ENCODE data around the gene IKZF1.

IKZF1 gene

DNA sequence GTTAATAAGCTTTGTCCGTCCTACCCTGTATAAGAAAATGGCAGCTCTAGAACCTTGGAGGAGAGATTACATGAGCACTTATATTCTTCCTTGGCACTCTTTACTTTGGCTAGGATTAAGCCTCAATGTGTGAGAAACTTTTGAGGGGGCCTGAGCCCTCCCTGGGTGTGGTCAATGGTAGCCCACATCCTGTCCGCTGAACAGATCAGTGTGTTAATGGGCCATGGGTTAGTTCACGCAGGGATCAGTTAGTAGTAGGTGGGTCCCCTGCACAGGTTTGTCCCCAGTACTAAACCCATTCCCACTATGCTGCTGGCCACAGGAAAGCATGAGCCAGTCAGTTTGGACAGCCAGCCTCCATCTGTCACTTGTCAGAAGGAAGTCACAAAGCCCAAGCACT lies 20.2 kb upstream of the IKZF1 start:
- no peak for DNase-seq

DNA sequence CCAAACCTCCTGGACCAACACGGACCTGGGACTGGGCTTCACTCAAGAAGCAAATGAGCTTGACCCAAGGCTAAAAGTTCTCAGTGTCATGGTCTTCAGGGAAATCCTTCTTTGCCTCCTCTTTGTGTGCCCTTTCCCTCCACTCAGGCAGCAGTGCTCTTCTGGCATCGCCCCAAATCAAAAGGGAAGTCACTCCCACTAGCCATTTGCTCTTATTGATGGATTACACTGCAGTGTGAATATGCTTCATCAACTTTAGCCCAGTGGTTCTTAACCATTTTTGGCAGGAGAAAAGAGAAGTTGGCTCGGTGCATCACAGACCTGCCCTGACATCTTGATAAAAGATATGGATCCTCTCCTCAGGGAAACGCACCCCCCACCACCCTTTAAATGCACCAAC lies 19.2 kb upstream of the IKZF1 start:
- DNase-seq = no peak

DNA sequence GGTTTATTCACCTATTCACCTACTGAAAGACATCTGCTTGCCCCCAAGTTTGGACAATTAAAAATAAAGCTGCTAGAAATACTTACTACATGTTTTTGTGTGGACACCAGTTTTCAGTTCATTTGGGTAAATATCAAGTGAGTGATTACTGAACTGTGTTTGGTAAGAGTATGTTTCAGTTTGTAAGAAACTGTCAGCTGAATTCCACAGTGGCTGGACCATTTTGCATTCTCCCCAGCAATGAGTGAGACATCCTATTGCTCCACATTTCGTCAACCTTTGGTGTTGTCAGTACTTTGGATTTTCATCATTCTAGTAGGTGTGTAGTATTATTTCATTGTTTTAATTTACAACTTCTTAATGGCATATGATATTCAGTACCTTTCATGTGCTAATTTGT lies 17.4 kb upstream of the IKZF1 start:
- no peak for DNase-seq

DNA sequence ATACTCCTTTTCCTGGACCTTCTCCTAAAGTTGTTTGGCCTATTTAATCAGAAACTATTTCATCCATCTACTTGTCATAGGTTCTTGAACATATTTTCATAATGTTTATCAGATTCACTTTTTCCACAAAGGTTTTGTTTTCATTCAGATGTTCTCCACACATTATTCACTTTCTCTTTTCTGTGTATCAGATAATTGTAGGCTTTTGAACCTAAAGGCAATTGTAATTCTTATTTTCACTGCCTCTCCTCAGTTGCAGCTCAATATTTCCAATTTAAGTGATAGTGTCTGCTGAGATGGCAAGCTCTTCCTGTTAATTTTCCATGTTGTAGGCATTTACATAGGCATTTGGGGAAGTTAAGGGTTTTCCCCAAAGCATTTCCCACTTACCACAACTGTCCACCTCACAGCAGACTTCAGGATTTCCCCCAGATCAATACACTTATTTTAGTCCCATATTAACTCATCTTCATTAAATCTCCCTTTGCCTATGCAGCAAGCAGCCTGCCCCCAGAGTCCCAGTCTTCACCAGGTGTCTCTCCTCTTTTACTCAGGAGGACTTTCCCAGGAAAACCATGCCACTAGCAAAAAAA lies 12.3 kb upstream of the IKZF1 start:
- DNase-seq = no peak

DNA sequence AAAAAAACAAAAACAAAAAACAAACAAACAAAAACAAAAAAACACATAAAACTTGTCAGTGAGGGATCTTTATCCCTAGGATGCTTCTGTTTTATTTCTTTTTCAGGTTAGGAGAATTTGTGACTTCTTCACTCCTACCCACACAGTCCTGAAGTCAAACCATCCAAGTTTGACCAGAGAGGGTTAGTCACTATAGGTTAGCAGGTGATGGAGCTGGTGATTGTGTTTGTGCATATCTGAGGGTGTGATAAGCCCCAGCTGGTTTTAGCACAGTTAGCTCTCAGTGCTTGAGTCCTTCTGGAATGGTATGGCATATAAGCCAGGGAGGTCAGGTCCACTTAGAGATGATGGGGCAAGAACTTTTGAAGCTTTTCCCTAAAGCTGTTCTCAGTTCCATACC lies 11.8 kb upstream of the IKZF1 start:
- DNase-seq = no peak

DNA sequence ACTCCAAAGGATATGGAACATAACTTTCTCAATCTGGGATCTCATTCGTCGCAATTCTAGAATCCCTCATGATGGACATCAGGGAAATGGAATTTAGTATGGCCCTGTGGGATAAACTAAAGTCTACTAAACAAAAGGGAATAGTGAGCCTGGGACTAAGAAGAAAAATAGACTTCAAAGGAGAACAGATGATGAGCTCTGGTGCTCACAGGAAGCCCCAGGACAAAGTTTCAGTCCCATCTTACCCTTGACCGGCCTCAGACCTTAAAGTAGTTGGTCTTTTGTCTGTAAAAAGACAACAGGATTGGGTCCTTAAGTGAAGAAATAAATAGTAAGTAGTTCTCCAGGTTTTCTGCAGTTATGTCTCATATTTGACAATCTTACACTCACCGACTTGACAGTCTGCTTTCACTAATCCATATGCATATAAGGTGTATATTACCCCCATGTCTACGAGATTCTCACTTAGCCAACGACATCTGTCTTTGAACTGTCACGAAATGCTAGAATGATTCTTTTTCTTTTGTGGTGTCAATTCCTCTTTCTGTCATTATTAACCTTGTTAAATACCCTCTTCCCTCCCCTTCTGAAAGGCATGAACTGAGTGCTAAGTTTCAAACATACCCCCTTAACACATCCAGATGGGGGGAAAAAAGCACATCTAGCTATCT lies 10.9 kb upstream of the IKZF1 start:
- DNase-seq = no peak

DNA sequence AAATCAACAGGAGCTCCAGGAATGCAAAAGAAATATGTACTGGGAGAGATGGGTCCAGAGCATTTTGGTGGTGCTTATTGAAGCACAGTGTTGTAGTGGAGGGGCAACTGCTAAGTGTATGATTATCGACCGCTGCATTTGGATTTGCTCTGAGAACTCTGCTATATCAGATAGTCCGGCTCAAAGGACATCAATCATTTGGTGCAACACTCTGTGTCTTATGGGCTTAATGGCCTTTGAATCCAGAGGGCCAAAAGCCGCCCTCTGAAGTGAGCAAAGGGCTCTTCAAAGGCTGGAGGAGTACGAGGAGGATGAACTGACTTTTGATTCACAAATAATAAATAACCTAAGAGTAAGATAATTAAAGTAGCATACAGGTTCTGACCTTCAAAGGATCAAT lies 9.4 kb upstream of the IKZF1 start:
- no peak for DNase-seq

DNA sequence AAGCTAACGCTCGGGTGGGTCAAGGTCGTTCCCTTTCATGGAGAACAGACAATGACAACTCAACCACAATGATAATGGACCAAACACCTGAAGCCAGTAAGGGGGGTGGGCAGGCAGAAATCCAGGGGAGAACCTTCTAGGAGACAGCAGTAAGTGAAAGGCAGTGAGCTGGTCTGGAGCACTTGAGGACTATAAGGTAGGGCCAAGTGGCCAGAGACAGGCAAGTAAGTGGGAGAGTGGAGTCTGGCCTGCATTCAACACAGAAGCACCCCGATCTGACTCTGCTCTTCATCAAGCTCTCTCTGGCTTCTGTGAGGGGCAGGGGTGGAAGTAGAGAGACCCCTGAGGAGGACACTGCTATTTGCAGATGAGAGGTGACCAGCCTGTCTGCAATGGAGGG lies 7.7 kb upstream of the IKZF1 start:
- DNase-seq = no peak

DNA sequence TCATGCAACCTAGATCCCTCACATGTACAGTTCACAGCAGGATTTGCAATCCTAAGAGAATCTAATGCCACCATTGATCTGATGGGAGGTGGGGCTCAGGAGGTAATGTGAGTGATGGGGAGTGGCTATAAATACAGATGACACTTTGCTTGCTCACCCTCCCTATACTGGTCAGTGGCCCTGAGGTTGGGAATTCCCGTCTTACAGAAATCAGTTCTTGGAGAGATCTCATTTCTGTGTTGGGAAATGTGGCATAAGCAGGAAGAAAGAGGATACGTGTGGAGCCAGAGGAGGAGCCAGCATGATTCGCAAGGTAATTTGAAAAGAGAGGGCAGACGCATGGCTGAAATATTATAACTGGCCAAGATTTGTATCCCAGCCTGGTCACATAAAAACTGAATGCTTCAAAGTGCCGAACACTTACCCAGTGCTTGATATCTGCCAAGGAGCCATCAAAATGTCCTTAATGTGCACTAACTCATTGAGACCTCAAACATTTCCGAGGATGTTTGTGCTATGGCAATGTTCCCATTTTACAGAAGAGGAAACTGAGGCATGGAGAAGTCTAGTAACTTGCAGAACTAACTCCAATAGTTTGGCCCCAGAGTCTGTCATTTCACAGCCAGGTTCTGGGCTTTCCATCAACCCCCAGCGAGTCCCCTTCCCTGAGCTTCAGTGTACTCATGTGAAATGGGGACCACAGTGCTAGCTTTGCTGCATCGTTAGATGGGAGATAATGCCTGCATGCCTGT lies 5.5 kb upstream of the IKZF1 start:
- no peak for DNase-seq

DNA sequence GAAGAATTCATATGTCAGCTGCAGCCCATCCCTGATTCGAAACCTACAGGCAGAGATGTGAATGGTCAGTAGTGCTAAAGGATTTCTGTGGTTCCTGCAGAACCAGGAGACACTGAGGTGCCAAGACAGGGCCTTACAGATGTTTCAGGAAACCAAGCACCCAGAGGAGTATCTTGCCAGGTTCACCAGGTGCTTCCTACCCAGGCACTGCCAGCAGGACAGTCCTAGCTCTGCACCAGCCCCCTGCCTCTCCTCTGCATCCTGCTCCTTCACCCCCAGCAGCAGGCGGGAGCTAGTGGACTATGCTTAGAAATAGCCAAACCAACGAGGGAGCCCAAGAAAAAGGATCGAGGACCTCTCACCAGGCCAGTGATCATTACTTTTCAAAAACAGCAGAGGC lies 4.2 kb upstream of the IKZF1 start:
- DNase-seq = no peak

DNA sequence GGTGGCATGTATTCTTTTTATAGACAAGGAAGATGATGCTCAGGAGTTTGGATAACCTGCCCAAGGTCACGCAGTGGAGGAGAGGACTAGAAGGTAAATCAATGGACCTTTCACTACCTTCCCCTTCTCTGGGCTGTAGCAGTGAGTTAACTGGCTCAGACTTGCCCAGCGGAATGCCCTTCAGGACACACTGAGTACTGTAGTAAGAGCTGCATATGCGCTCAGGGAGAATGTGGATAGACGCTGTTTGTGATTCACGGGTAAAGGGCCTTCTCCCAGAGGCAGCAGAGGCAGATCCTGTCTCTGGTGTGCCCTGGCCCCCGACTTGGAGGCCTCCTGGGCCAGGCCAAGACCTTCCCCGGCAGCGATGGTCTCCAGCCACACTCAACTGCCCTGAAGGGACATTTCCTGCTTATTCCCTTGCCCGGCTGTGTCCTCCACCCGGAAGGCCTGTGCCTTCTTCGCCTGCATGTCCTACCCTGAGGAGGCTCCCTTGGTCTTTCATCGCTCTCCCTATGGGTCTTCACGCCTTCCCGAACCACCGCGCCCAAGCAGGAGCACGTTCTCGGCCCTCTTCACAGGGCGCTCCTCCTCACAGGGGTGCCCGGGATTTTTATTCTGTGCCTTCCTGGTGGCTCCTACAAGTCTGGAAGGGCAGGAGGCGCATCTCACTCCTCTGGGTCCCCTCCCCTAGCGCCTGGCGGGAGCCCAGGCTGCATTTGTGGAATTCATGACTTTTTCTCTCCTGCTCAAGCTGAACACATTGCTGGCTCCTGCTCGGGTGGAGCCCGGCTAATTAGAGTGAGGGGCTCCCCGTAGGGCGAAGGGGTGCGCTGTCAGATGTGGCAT lies 1.8 kb upstream of the IKZF1 start:
- no peak for DNase-seq

DNA sequence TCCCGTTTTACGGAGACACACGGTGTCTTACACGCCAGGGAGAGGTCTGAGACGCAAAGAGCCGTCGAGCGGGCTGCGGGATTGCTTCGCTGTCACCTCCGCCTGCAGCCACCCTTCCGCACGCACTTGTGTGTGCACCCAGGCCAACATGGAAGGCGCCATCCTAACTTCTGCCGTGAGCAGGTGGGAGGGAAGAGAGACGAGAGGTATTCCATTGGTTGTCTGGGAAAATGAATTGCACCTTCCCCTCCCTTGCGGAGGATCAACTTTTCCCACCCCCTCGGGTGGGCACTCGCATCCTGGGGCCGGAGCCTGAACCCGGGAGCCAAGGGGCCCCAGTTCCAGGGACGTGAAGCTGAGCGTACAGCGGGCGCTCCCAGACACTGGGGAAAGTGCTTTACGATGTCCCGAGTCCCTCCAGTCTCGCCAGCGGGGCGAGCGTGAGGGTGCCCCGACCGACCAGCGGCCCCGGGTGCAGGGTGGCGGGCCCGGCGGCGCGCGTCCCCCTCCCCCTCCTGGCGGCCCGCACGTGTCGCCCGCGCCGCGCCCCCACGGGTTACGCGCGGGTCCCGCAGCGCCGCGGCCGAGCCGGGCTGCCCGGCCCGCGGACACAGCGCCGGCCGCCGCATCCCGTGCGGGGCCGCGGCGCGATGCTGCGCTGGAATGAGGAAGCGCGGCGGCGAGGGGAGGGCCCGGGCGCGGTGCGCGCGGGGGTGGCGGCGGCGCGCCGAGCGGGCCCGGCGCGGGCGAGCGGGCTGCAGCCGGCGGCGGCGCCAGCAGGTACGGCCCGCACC lies 984 bp upstream of the IKZF1 start:
- DNase-seq = no peak

DNA sequence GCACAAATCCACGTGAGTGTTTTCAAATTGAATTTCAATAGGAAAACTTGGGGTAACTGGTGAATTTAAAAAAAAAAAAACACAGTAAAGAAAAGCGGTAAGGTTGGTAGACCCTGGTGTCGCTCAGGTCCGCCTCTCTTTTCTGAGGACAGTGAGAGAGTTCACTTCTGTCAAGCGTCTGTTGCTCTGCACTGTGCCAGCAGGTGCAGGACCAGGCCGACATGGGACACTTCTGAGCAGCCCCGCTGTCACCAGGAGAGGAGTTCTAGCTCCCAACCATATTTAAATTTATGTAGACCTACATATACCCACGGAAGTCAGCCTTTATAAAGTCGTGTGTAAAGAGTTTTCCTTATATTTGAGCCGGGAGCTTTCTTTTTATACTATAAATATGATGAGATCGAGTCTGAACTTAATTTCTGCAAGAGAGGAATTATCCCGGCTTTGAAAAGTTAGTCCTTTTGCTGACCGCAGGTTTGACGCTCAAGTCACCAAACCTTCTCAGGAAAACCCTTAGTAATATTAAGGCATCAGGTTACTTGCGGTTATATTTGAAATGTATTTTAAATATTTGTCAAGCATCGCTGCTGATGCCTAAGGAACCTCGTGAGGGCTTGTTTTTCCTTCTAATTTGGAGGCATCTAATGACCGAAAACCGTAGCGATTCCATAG lies 531 bp downstream of the IKZF1 start:
- peak; percentile 85 for DNase-seq

DNA sequence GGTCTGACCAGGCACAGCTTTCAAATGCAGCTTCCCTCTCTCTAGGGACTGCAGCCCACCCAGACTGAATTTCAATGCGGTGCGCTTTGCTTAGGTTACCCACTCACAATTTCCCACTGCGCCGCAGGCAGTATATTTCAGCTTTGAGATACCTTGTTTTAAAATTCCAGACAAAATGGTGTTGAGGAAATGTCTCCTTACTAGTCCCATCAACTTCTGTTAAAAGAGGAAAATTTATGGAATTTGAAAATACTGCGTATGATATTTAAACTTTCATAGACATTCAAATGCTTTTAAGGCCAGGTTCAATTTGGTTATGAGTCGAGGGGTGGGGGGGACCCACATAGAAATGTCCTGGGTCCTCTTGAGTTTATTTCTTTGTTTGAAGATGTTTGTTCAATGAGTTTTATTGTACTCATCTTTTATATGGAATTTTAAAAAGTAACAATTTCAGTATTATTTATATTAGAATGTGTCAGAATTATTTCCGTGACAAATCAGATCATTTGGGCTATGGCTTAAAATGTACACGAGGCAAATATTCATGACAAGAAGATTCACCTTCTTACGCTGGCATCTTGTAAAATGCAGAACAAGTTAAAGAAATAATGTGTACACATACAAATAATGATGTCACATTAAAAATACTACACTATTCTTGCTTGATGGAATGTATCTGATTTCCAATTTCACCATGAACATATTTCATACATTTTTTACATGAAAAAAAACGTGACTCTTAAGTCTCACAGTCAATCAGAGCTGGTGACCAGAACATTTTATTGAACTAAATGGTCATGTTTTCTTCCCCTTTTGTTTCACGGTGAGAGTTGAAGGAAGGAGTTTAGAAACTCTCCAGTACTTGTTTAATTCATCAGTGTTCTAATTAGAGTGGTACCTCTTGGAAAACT lies 1.3 kb downstream of the IKZF1 start:
- no peak for DNase-seq

DNA sequence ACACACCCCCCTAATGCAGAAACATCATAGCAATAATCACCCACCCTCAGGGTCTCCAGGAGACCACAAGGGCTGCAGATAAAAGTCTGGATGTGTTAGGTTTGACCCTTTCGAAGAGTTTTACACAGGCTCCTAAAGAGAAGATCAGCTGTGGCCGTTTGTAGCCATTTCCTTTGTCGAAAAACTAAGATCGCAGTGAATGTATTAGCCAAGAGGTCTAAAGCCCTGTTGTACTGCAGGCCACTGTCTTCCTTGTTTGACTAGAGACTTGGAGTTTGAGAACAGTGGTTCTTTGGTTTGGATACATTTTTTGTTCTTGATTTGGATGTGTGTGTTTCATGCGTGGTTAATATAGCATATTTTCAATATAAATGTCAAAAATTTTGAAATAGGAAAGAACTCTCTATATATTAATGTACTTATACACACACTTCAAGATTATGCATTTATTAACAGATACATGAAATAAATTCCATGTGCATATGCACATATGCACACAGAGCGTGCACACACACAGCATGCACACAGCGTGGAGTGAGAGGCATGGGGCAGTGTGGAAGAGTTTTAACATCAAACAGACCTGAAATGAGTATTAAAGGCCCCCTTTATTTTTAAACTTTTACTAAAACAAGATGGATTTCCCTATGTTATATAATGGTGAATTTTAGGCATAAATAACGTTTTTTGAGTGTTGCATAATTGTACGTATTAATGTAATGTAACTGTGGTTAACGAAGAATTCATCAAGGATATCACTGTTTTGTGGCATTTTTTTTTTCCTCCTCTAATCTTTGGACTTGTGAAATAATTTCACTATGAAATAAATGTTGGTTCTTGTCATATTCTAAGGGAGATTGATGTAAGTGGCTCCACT lies 2.2 kb downstream of the IKZF1 start:
- DNase-seq = peak; percentile 48

DNA sequence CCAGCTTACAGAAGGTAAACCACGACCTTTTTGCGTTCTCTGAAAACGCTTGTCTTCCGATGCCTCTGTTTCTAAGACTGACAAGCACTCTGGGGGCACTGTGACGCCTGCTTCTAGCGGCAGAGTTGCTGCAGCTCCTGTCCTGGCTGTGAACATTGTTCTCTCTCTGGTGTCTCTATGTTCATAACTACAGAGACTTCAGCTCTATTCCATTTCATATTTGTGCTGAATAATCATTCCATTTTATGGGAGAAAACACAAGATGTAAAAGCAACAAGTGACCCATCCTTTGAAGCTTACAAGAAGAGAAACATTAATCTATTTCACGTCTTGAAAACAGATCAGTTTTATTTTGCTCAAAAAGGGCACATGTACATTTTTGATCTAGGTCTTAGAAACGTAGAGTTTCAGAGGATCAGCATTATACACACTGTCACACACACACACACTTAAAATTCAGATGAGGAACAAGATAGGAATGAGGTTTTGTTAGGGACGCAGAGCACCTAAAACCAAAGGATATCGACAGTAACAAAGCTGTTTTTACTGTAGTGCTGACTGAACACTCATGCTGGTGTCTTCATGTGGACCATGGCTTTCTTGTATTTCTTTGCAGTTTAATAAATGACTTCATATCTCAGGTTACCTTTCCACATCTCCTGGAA lies 3.0 kb downstream of the IKZF1 start:
- DNase-seq = peak; percentile 90

DNA sequence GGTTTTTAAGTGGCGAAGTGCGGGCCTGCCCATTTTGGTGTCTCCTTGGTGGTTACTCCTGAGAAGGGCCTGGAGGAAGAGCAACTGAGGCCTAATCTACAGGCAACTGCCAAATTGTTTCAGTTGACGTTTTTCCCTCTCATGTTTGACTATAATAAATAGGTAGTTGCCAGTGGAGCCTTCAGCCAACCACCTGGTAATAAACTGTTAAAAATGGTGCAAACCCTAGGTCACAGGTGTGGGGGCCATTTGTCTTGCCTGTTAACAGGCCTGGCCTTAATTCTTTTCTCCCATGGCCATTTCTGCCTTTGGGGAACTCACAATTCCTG lies 3.7 kb downstream of the IKZF1 start:
- DNase-seq = no peak

DNA sequence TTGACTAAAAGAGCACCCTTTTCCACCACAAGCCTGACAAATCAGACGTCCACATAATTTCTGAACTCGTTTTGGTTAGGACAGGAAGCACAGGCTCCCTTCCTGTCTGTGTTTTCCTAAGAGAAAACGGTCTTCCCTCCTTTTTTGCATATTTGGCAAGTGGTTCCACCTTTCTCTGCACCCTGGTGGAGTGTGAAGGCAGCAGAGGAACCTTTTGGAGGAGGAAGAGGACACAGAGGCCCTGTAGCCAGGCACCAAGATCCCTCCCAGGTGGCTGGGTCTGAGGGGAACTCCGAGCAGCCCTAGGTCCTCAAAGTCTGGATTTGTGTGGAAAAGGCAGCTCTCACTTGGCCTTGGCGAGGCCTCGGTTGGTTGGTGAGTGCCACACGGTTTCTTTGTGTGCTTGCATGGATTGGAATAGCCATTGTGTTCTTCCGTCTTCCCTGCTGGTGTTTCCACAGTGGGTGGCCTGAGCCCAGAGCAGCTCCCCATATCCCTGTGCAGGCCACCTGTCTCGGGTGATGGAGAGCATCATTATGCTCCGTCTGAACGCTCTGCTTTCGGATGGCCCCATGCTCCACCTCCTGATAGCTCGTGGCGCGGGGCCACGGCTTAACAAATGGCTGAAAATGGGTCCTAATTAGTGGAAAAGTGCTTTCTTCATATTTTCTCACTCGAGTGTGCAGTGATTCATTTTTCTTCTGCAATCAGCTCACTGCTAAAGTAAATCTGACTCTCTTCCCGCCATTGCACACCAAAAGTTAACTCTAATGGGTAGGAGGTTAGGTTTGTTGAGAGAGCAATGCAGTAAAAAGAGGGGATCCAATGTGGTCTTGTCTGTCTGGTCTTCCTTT lies 4.2 kb downstream of the IKZF1 start:
- peak; percentile 46 for DNase-seq

DNA sequence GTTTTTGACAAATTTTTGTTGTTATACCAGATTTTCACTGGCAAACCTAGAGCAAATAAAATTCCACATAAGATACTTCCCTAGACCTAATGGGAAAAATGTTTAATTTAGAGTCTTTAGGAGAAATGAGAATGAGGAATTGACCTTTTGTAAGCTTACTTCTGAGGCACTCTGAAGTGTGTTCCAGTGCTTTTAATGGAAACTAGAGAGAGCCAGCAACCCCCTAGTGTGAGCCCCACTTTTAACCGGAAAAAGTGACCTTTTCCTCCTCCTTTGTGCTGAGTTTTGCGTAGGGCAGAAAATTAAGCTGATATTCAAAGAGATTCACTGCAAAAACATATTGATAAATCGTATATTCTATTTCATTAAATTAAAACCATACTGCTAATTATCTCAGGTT lies 5.2 kb downstream of the IKZF1 start:
- DNase-seq = no peak

Measured in CD4-positive, alpha-beta T cell treated with Interleukin-4 for 4 hours (primary cell).